Peyer's patch (tissue), 4 donors: ENCODE measurements around the gene HOXB5.

Experiments
- CTCF ChIP-seq, 6 experiments: fragments of 450-650 bp in 4 of 6; fragments of 200-600 bp in 2 of 6; sonication (generic) in 1 of 6; IDR thresholded peaks; one replicate each; pipeline ENCODE4 v1.5.1; 2017 to 2019; ENCODE audit warnings: antibody characterized with exemption in 6 of 6, mild to moderate bottlenecking in 3 of 6, moderate library complexity in 1 of 6
- POLR2A ChIP-seq, 2 donors: fragments of 450-650 bp; IDR thresholded peaks; one replicate each; pipeline ENCODE4 v1.5.1; 2017; ENCODE audit warnings: antibody characterized with exemption in 2 of 2, mild to moderate bottlenecking in 2 of 2, moderate library complexity in 2 of 2

DNA sequence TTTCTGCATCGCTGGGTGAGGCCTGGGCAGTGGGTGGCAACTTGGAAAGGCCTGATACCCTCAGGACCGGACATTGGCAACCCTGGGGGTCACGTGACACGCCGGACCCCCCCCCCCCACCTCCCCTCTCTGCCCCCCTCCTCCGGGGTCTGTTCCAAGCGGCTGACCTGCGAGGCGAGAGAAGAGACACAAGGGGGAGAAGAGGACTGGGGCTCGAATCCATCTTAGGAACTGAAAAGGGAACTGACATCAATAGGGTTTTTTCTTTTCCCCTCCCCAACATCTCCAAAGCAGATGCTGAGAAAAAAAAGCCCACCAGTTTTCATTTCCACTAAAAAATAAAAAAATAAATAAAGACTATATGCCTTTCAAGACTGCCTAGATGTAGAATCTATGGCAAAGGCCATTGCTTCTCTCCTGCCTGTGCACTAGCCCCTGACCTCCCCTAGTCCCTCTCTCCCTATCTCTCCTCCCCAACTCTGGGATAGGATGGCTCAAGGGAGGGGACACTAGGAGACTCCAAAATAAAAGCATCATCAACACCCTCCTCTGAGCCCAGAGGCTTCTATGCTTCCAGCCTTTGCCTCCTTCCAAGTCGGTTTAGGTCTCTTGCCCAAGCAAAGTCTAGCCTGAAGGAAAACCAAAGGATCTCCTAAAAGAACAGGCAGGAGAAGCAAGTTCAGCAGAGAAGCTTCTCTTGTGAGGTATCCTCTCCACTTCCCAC is 41.0 kb downstream of the HOXB5 start:
- TF ChIP-seq POLR2A (IDR thresholded peaks at IDR 0.05): no peak
- no peak for TF ChIP-seq CTCF (IDR thresholded peaks at IDR 0.05)
